ENCODE results near the gene PPP1CC. TPM values are rescaled to one million over a fixed set of nuclear protein-coding genes. Genes with fewer than 3 reads are reported as not detected.
A peak's percentile ranks its signal among the peaks of the same experiment; 100 is the strongest.

Gene PPP1CC
- total and polyA plus RNA-seq, 3 donors from 2014 or later = 143 to 323 (median 160) TPM

GRCh38 chr12:110704750-110705149 lies 37.9 kb downstream of the PPP1CC start:
- no peaks in the 10 kb centered on the region for H3K36me3 ChIP-seq (ENCODE audit: low read depth, missing control alignments)
- no peak for TF ChIP-seq POLR2A (IDR thresholded peaks at IDR 0.05)
- no peak for TF ChIP-seq CTCF (IDR thresholded peaks at IDR 0.05)
- H3K4me1 ChIP-seq = peaks cover 5% of the 10 kb centered on the region
- intact Hi-C loops (cut with DNase I; ENCODE audit: low total_unique reads) = no loop called here
- no peak for DNase-seq
- H3K27me3 ChIP-seq = no peaks in the 10 kb centered on the region
- H3K27ac ChIP-seq = no peak overlapping the region
- H3K4me3 ChIP-seq = no peak overlapping the region
- 43 to 50% methylated on average over 5 of the region's 5 CpGs for WGBS, 2 donors
- H3K9me3 ChIP-seq = no peaks in the 10 kb centered on the region

- Histone ChIP-seq H3K4me3 (no peak overlapping the region), H3K4me1 (peaks cover 10% of the 10 kb centered on the region), H3K9me3 (no peaks in the 10 kb centered on the region), H3K27me3 (no peaks in the 10 kb centered on the region), H3K36me3 (ENCODE audit: low read depth, missing control alignments) (no peaks in the 10 kb centered on the region), H3K27ac (no peak overlapping the region)
- intact Hi-C loops (cut with DNase I; ENCODE audit: low total_unique reads) = no loop called here
- DNase-seq = no peak
- no peak for TF ChIP-seq POLR2A (IDR thresholded peaks at IDR 0.05)
- TF ChIP-seq CTCF (IDR thresholded peaks at IDR 0.05) = no peak
- WGBS, 2 donors = 94 to 95% methylated on average over 5 of the region's 5 CpGs
These were observed 38.5 kb downstream of the PPP1CC start for GRCh38 chr12:110704231-110704630.

DNA sequence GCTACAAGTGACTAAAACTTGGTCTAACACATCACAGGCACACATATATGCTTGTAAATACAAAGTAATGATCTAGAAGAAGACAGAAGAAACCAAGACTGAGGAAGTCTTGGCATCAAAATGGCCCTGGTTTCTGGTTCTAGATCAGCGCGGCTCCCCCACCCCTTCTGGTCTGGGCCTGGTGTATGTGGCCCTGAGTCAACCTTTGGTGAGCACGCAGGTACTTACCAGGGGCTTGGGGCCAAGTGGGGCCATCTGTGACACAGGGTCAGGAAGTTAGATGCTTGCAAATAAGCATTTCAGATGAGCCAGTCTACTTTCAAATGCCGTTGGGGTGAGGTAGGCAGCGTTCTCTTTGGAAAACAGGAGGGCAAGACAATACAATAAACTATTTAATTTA lies 40.6 kb downstream of the PPP1CC start:
- TF ChIP-seq CTCF (IDR thresholded peaks at IDR 0.05) (no peak), POLR2A (IDR thresholded peaks at IDR 0.05) (no peak)
- 93 to 94% methylated on average over 5 of the region's 5 CpGs for WGBS, 2 donors

GRCh38 chr12:110699591-110700445 lies 42.9 kb downstream of the PPP1CC start:
- peak; percentile 68 for DNase-seq
- H3K9me3 ChIP-seq = no peaks in the 10 kb centered on the region
- intact Hi-C loops (cut with DNase I; ENCODE audit: low total_unique reads) = loop anchor here (10.0 kb wide), 1 partner anchor 85 kb away; the partner anchor contains the start of gene TCTN1
- H3K36me3 ChIP-seq (ENCODE audit: low read depth, missing control alignments) = no peaks in the 10 kb centered on the region
- WGBS, 2 donors = 65 to 78% methylated on average over 19 to 28 of the region's 28 CpGs
- peaks cover 26% of the 10 kb centered on the region for H3K4me1 ChIP-seq
- TF ChIP-seq CTCF (IDR thresholded peaks at IDR 0.05) (peak in 1 of 3 experiments; percentile 28), POLR2A (IDR thresholded peaks at IDR 0.05) (no peak)
- peak overlapping the region; percentile 41 to 76 for H3K27ac ChIP-seq
- H3K4me3 ChIP-seq = no peak overlapping the region
- H3K27me3 ChIP-seq = no peaks in the 10 kb centered on the region

More for the DNA sequence above, 40.6 kb downstream of the PPP1CC start:
- Histone ChIP-seq H3K27me3 (no peaks in the 10 kb centered on the region), H3K4me3 (no peak overlapping the region), H3K9me3 (no peaks in the 10 kb centered on the region), H3K27ac (no peak overlapping the region), H3K36me3 (ENCODE audit: low read depth, missing control alignments) (no peaks in the 10 kb centered on the region), H3K4me1 (peaks cover 26% of the 10 kb centered on the region)
- intact Hi-C loops (cut with DNase I; ENCODE audit: low total_unique reads) = no loop called here
- no peak for DNase-seq

Measured in testis (tissue), 3 donors.